ENCODE results near the gene FBXW4. TPM values are rescaled to one million over a fixed set of nuclear protein-coding genes. Genes with fewer than 3 reads are reported as not detected.
A peak's percentile ranks its signal among the peaks of the same experiment; 100 is the strongest.

FBXW4 gene
- total RNA-seq, 6 donors from 2014 or later, result 75.2 to 223 (median 88.5) TPM

DNA sequence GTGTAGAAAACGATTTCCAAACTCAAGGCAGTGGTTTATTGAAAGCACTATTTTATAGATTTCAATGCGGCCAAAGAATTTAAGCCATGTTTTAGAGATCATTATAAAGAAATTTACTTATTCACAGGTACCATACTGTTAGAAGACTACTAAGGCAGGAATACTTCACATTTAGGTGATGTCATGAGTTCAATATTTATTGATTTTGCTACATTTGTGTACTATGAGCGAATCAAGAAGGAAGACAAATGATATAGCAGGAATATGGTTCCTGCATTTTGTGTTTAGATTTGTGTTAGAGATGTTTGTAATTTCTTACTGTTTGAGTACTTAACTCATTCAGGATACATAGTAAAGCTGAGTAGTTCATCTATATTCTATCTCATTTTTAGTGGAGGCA lies 1.7 kb upstream of the FBXW4 start:
- 92 to 97% methylated on average over 3 of the region's 3 CpGs for WGBS, 2 donors

DNA sequence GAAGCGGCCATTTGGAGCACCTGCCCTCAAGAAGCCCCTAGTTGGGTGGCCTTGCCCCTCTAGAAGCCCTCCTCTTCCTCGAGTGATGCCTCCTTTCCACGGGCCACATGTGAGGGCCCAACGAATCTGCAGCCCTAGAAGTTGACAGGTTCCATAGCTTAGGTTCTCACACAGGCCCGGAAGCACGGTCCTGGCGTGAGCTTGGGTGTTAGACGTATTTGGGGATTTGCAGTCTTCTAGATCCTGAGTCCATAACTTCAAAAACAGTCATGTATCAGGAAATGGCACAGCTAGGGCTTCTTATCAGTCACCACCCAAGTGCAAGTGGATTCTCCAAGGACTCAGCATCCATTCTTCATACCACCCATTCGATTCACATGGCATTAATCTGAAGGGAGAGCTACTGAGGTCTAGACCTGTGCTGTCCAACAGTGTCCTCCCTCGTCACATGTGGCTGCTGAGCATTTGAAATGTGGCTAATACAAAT lies 477 bp upstream of the FBXW4 start:
- Histone ChIP-seq H3K27me3 (no peaks in the 10 kb centered on the region), H3K36me3 (no peaks in the 10 kb centered on the region), H3K9me3 (no peaks in the 10 kb centered on the region), H3K4me1 (peaks cover 23 to 39% (median 33%) of the 10 kb centered on the region in 4 donors), H3K4me3 (peak overlapping the region; percentile 43 to 94 (median 81)), H3K27ac (peak overlapping the region; percentile 95 to 100 (median 99))
- ATAC-seq (ENCODE audit: low FRiP score in 2 of 2), result no peak
- DNase-seq, result no peak
- WGBS, 2 donors, result 77 to 95% methylated on average over 4 to 10 of the region's 10 CpGs
- TF ChIP-seq POLR2A (IDR thresholded peaks at IDR 0.05) (no peak), EP300 (IDR thresholded peaks at IDR 0.05) (no peak), POLR2AphosphoS5 (IDR thresholded peaks at IDR 0.05) (no peak)
- TF ChIP-seq, protein P1, sequence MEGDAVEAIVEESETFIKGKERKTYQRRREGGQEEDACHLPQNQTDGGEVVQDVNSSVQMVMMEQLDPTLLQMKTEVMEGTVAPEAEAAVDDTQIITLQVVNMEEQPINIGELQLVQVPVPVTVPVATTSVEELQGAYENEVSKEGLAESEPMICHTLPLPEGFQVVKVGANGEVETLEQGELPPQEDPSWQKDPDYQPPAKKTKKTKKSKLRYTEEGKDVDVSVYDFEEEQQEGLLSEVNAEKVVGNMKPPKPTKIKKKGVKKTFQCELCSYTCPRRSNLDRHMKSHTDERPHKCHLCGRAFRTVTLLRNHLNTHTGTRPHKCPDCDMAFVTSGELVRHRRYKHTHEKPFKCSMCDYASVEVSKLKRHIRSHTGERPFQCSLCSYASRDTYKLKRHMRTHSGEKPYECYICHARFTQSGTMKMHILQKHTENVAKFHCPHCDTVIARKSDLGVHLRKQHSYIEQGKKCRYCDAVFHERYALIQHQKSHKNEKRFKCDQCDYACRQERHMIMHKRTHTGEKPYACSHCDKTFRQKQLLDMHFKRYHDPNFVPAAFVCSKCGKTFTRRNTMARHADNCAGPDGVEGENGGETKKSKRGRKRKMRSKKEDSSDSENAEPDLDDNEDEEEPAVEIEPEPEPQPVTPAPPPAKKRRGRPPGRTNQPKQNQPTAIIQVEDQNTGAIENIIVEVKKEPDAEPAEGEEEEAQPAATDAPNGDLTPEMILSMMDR (IDR thresholded peaks at IDR 0.05), result no peak

More for the DNA sequence above, 1.7 kb upstream of the FBXW4 start:
- Histone ChIP-seq H3K9me3 (no peaks in the 10 kb centered on the region), H3K4me1 (peaks cover 15 to 27% (median 24%) of the 10 kb centered on the region in 4 donors), H3K27ac (no peak overlapping the region), H3K27me3 (no peaks in the 10 kb centered on the region), H3K4me3 (no peak overlapping the region), H3K36me3 (no peaks in the 10 kb centered on the region)
- no peak for DNase-seq
- no peak for TF ChIP-seq POLR2AphosphoS5 (IDR thresholded peaks at IDR 0.05)
- TF ChIP-seq, protein P1 (IDR thresholded peaks at IDR 0.05), result no peak
- TF ChIP-seq EP300 (IDR thresholded peaks at IDR 0.05), result no peak
- TF ChIP-seq POLR2A (IDR thresholded peaks at IDR 0.05), result no peak
- ATAC-seq (ENCODE audit: low FRiP score in 2 of 2), result no peak

- TF ChIP-seq POLR2AphosphoS5 (IDR thresholded peaks at IDR 0.05) (peak in 1 of 2 donors; percentile 19), POLR2A (IDR thresholded peaks at IDR 0.05) (peak in 1 of 4 donors; percentile 29), EP300 (IDR thresholded peaks at IDR 0.05) (no peak)
- TF ChIP-seq, protein P1 (IDR thresholded peaks at IDR 0.05), result no peak
- ATAC-seq (ENCODE audit: low FRiP score in 2 of 2) (peak; percentile 90 to 91), DNase-seq (peak; percentile 67 to 94)
- H3K27me3 ChIP-seq, result no peaks in the 10 kb centered on the region
- H3K4me3 ChIP-seq, result peak overlapping the region; percentile 43 to 94 (median 81)
- no peaks in the 10 kb centered on the region for H3K9me3 ChIP-seq
- WGBS, 2 donors, result 0 to 1% methylated on average over 22 to 36 of the region's 63 CpGs
- no peaks in the 10 kb centered on the region for H3K36me3 ChIP-seq
- H3K4me1 ChIP-seq, result peaks cover 23 to 51% (median 43%) of the 10 kb centered on the region in 4 donors
- H3K27ac ChIP-seq, result peak overlapping the region; percentile 95 to 100 (median 99)
Observed at GRCh38 chr10:101693978-101694673, 844 bp downstream of the FBXW4 start.

- ATAC-seq (ENCODE audit: low FRiP score in 2 of 2), result peak in 1 of 2 donors; percentile 37
- H3K27ac ChIP-seq, result peak overlapping the region; percentile 95 to 100 (median 99)
- no peak for DNase-seq
- H3K4me3 ChIP-seq, result peak overlapping the region in 3 of 4 donors; percentile 80 to 94 (median 82)
- no peaks in the 10 kb centered on the region for H3K27me3 ChIP-seq
- H3K36me3 ChIP-seq, result no peaks in the 10 kb centered on the region
- H3K4me1 ChIP-seq, result peaks cover 23 to 51% (median 43%) of the 10 kb centered on the region in 4 donors
- TF ChIP-seq, protein P1 (IDR thresholded peaks at IDR 0.05), result no peak
- TF ChIP-seq POLR2AphosphoS5 (IDR thresholded peaks at IDR 0.05), result no peak
- 0 to 4% methylated on average over 4 of the region's 4 CpGs for WGBS, 2 donors
- H3K9me3 ChIP-seq, result no peaks in the 10 kb centered on the region
Observed at GRCh38 chr10:101693651-101693977, 1.4 kb downstream of the FBXW4 start.

All from upper lobe of left lung (tissue), 6 donors.